ENCODE data around the gene TYROBP. TPM values are rescaled to one million over a fixed set of nuclear protein-coding genes. Genes with fewer than 3 reads are reported as not detected.
A peak's percentile ranks its signal among the peaks of the same experiment; 100 is the strongest.
"Not testable (repeated sequence)": the region's sequence is repeated elsewhere in the genome, so short reads cannot be mapped to it uniquely, and the experiment has no call there.

TYROBP gene
- total RNA-seq, 1 experiment from 2014 or later = not detected

GRCh38 chr19:35901055-35901644 lies 6.9 kb downstream of the TYROBP start:
- DNase-seq (ENCODE audit: low read depth) = peak; percentile 67

- peak; percentile 90 for DNase-seq (ENCODE audit: low read depth)
Observed at GRCh38 chr19:35899547-35900214, 8.4 kb downstream of the TYROBP start.

GRCh38 chr19:35898499-35898809 lies 9.6 kb downstream of the TYROBP start:
- DNase-seq (ENCODE audit: low read depth) = no peak

GRCh38 chr19:35897706-35898451 lies 10.2 kb downstream of the TYROBP start:
- no peak for DNase-seq (ENCODE audit: low read depth)

- no peak for DNase-seq (ENCODE audit: low read depth)
Observed at GRCh38 chr19:35896643-35897040, 11.5 kb downstream of the TYROBP start.

GRCh38 chr19:35895911-35896642 lies 12.0 kb downstream of the TYROBP start:
- DNase-seq (ENCODE audit: low read depth) = no peak

GRCh38 chr19:35894342-35894741 lies 13.8 kb downstream of the TYROBP start:
- no peak for DNase-seq (ENCODE audit: low read depth)

- DNase-seq (ENCODE audit: low read depth) = not testable (repeated sequence)
Observed at GRCh38 chr19:35891819-35892218, 16.3 kb downstream of the TYROBP start.

GRCh38 chr19:35890113-35890650 lies 17.9 kb downstream of the TYROBP start:
- no peak for DNase-seq (ENCODE audit: low read depth)

- no peak for DNase-seq (ENCODE audit: low read depth)
Observed at GRCh38 chr19:35889370-35890112, 18.6 kb downstream of the TYROBP start.

GRCh38 chr19:35888398-35888797 lies 19.7 kb downstream of the TYROBP start:
- no peak for DNase-seq (ENCODE audit: low read depth)

GRCh38 chr19:35887197-35887596 lies 20.9 kb downstream of the TYROBP start:
- DNase-seq (ENCODE audit: low read depth) = no peak

GRCh38 chr19:35885904-35886303 lies 22.2 kb downstream of the TYROBP start:
- no peak for DNase-seq (ENCODE audit: low read depth)

- no peak for DNase-seq (ENCODE audit: low read depth)
Observed at GRCh38 chr19:35885225-35885738, 22.8 kb downstream of the TYROBP start.

- DNase-seq (ENCODE audit: low read depth) = no peak
Observed at GRCh38 chr19:35883882-35884281, 24.2 kb downstream of the TYROBP start.

GRCh38 chr19:35882114-35882832 lies 25.8 kb downstream of the TYROBP start:
- DNase-seq (ENCODE audit: low read depth) = peak; percentile 57

GRCh38 chr19:35879770-35880317 lies 28.3 kb downstream of the TYROBP start:
- DNase-seq (ENCODE audit: low read depth) = peak; percentile 95

GRCh38 chr19:35879068-35879467 lies 29.0 kb downstream of the TYROBP start:
- DNase-seq (ENCODE audit: low read depth) = no peak

GRCh38 chr19:35874392-35874930 lies 33.6 kb downstream of the TYROBP start:
- DNase-seq (ENCODE audit: low read depth) = no peak

- no peak for DNase-seq (ENCODE audit: low read depth)
Observed at GRCh38 chr19:35872180-35872579, 35.9 kb downstream of the TYROBP start.
